ENCODE results near the gene DDX39A. TPM values are rescaled to one million over a fixed set of nuclear protein-coding genes. Genes with fewer than 3 reads are reported as not detected.
A peak's percentile ranks its signal among the peaks of the same experiment; 100 is the strongest.
"Not testable (repeated sequence)": the region's sequence is repeated elsewhere in the genome, so short reads cannot be mapped to it uniquely, and the experiment has no call there.

DDX39A gene
- total RNA-seq, 1 donor from 2014 or later: 73.0 TPM

DNA sequence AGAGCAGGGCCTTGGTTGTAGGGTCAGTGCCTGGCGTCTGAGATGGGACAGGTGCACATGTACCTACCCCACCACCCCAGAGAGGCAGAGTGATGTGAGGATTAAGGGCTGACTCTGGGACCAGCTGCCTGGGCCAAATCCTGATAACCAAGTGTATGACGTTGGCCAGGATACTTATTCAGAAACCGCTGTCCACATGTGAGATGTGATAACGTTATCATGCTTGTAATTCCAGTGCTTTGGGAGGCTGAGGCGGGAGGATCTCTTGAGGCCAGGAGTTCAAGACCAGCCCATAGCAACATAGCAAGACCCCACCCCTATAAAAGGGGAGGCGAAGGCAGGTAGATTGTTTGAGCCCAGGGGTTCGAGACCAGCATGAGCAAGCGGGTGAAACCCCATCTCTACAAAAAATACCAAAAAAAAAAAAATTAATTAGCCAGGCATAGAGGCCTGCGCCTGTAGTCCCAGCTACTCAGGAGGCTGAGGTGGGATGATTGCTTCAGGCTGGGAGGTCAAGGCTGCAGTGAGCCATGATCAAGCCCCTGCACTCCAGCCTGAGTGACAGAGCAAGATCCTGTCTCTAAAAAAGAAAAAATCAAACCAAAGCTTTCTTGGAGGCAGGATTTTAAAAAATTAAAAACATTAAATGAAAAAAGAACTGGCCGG is 27.9 kb downstream of the DDX39A start:
- no peak for DNase-seq (ENCODE audit: low read depth)

DNA sequence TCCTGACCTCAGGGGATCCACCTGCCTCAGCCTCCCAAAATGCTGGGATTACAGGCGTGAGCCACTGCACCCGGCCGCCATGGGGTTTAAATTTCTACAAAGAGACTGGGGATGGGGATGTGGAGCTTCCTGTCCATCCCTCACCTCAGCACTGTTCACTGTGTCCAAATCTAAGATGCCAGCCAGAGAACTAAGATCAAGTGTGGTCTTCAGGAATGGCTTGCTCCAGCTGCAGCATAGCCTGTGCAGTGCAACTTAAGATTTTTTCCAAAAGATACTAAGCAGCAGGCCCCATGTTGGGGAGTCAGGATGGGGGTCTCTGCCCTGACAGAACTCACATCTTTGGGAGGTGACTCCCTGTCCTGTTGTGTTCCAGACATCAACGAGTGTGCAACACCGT is 28.6 kb downstream of the DDX39A start:
- no peak for DNase-seq (ENCODE audit: low read depth)

DNA sequence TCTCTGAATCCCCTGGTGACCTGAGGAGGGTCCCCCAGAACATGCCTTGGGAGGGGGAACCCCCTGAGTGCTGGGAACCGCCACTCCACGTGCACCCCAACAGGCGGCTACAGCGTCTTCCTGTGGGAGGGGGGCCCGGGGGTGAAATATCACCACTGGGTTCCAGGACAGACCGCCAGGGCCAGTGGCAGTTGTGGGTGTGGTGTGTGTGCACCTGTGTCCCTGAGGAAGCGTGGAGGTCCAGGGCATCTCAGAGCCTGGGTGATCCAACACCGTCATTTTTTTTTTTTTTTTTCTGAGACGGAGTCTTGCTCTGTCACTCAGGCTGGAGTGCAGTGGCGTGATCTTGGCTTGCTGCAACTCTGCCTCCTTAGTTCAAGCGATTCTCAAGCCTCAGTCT is 33.6 kb downstream of the DDX39A start:
- no peak for DNase-seq (ENCODE audit: low read depth)

DNA sequence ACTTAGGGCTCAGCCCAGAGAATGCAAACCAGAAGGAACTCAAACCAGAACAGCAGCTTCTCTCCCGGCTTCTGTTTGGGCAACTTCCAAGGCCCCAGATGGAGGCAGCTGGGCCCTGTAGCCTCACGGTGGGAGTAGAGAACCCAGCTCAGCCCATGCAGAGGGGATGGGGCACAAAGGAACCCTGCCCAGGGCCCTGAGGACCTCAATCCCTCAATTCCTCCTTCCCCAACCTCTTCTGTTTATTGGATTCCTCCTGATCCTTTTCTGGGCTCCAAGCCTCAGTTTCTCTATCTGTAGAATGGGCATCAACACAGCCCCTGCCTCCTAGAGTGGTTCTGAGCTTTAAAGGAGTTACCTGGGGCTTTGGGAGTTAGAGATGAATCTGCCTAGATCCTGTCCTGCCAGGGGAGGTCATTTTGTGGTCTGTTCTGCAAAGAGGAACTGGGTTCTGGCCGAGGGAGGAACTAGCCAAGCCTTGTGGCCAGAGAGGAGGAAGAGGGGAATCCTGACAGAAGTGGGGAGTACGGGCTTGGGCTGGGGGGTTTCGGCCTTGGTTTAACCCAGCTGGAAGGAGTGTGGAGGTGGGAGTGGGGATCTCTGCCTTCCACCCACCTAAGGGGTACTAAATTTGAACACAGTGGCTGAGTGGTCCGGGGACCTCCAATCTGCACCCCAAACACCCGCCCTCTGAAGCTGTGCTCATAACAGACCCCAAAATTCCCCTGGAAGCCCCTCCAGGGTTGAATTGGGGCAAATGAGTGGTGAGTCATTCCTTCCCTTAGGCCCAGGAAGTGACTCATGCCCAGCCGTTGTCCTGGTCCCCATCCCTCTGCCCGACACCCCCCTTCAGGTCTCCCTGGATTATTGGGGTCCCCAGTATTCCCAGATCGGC is 35.2 kb downstream of the DDX39A start:
- DNase-seq (ENCODE audit: low read depth): peak; percentile 49

DNA sequence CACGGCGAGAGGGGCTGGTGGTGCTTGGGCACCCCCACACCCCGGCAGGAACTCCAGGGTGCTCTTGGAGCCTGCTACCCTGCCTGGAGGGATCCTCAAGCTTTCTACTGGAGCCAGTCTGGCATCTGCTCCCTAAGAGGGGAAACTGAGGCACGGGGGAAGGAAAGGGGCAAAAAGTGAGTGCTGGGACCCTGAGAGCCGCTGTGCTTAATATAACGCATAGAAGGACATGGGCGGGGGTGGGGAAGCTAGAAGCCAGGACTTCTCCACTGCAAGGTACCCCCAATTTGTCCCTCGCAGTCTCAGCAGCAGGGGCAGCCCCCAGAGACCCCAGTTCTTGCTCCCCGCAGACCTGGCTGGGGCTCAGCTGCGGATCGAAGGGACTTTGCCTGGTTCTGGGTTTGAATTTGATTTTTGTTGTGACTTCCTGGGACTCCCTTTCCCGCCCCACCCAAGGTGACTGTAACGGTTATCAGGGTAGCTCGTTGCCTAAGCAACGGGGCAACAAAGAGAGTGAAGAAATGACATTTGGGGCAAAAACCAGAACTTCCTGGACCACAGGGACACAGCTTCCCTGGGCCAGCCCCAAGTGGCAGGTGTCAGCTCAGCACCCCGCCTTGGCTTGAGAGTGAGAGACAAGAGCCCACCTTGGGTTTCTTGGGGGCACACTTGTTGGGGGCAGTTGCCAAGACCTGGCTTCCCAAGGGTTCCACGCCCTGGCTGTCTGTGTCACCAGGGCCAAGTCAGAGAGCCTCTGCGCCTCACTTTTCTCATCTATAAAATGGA is 37.3 kb downstream of the DDX39A start:
- DNase-seq (ENCODE audit: low read depth): peak; percentile 36

DNA sequence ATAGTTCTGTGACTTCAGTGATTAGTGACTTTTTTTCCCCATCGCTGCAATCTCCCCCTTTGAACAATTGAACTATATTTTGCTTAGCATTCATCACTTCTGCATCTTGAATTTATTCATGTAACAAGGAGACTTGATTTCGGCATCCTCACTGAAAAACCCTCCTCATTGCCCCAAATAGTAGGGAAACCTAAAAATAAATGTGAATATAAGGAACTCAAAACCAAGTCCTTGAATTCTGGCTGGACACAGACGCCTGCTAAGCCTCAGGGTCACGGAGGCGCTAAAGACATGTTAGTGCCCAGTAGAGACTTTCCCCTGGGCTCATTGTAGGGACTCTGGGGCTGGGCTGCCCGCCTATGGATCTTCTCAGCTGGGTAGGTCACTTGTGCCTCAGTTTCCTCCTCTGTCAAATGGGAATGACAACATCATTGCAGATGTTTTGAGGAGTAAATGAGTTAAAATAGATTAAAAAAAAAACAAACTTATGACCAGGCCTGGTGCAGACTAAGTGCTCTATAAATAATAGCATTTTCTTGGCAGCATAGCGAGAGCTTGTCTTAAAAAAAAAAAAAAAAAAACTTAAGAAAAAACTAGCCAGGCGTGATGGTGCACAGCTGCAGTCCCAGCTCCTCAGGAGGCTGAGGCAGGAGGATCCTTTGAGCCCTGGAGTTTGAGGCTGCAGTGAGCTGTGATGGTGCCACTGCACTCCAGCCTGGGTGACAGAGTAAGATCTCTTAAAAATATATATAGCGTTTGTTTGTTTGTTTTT is 39.7 kb downstream of the DDX39A start:
- no peak for DNase-seq (ENCODE audit: low read depth)

DNA sequence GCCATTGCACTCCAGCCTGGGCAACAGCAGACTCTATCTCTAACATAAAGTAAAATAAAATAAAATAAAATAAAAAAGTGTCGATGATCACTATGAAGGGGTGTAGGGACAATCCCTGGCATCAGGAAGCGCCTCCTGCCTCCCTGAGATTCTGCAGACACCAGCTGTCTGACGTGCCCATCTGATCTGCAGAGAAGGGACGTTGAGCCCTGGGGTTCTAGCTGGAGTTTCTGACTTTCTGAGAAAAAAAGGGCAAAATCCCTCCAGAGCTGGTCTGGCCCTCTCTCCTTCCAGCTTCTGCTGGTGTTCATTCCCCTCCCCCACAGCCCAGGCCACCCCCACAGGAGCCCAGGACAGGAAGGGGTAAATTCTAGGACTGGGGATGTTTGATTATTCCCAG is 40.3 kb downstream of the DDX39A start:
- no peak for DNase-seq (ENCODE audit: low read depth)

DNA sequence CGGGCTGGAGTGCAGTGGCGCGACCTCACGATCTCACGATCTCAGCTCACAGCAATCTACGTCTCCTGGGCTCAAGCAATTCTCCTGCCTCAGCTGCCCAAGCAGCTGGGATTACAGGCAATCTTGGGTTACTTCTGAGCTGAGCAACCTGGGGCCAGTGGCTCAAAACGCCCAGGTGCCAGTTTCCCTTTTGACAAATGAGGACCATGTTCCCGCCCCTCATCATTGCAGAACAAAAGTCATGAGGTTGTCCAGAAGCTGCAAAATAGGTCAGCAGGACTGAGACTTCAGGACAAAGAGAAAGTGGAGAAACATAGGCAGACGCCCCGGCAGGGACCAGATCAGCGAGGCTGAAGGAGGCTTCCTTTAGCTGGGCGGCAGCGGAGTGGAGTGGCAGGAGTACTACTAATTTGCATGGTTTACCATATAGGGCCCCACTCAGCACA is 41.2 kb downstream of the DDX39A start:
- no peak for DNase-seq (ENCODE audit: low read depth)

DNA sequence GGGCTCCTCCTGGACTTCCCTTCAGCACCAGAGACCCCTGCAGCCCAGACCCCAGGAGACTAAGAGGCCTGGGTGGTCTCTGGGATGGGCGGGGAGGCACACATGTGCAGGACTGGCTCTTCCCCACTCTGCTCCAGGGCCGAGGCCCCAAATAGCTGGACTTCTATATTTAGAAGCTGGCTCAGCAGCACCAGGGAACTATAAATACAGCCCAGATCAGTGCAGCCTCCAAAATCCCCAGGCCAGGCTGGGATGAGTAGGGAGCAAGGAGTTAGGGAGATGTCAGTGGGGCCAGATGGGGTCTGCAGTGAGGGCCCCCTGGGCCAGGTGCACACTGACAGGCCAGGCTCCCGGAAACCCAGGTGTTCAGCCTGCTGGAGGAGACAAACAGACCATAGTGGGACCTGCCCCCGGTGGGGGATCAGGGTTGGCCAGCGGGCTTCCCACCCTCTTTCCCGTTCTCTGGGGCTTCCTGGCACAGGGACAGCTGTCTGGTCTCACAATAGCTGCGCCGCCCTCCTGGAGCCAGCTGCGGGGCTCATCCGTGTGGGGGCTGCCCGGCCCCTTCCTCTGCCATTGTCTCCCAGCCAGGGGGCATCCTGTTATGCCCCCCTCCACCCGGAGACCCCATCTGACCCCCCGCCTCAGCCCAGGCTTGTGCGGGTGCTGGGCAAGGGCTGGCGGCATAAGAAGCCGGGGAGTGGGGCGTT is 43.4 kb downstream of the DDX39A start:
- peak; percentile 85 for DNase-seq (ENCODE audit: low read depth)

DNA sequence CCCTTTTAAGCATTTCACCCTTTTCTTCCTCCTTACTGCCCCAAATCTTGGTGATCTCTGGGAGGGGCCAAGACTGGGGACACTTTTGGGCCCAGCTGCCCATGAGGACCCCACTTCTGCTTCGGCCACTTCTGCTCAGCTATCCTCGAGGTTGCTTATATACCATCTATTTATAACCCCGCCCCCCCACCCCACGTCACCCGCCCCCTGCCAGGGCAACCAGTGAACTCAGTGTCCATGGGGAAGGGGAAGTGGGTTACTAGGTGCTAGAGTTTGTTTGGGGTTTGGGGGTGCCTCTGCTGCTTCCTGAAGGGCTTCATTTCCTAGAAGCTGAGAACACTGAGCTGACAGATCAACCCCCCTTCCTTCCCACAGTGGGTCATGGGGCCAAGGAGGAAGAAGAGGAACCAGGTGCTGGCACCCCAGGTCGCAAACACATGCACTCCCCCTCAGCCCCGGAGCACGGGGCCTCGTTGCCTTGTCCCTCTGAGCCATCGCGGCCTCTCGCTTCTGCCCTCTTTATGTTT is 44.0 kb downstream of the DDX39A start:
- DNase-seq (ENCODE audit: low read depth): no peak

DNA sequence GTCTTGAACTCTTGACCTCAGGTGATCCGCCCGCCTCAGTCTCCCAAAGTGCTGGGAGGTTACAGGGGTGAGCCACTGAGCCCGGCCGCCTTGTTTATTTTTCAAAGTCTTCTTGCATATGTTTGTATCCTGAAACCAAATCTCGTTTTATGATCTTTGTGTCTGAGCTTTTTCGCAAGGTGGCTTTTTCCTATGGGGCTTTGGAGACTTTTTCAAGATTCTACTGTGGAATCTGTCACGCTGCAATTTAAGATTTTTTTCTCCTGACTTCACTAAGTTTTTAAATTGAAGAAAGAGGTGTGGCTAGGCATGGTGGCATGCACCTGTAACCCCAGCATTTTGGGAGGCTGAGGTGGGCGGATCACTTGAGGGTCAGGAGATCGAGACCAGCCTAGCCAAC is 44.8 kb downstream of the DDX39A start:
- DNase-seq (ENCODE audit: low read depth): not testable (repeated sequence)

DNA sequence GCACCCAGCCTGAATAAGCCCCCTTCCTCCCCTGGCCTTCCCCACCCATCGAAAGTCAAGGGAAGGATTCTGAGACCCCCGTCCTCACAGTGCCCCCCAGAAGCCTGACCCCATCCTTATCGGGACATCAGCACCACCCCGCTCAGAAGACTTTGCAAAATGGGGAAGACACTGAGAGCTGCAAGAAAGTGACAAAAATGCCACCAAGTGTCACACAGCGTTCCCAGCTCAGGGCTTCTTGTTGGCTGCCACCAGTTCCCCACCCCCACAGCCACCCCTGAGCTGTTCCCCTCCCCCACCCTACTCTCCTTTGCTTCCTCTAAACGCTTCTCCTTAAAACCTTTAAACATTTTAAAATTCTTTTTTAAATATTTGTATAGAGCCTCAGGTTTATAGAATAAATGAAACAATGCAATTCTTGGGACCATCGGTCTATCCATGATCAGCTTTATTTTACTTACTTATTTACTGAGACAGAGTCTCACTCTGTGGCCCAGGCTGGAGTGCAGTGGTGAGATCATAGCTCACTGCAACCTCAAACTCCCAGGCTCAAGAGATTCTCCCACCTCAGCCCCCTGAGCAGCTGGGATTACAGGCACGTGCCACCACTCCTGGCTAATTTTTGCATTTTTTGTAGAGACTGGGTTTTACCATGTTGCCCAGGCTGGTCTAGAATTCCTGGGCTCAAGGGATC is 46.6 kb downstream of the DDX39A start:
- not testable (repeated sequence) for DNase-seq (ENCODE audit: low read depth)

DNA sequence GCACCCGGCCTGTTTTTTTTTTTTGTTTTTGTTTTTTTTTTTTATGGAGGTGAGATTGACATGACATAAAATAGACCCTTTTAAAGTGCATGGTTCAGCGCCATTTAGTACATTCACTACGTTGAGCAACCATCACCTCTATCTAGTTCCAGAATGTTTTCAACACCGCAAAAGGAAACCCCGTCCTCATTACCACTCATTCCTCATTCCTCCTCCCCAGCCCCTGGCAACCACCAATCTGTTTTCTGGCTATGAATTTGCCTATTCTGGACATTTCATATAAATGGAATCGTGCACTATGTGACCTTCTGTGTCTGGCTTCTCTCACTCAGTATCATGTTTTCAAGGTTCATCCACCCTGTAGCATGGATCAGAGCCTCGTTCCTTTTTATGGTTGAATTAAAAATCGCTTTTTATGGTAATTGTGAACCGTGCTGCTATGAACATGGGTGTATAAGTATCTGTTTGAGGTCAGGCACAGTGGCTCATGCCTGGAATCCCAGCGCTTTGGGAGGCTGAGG is 47.8 kb downstream of the DDX39A start:
- DNase-seq (ENCODE audit: low read depth): no peak

DNA sequence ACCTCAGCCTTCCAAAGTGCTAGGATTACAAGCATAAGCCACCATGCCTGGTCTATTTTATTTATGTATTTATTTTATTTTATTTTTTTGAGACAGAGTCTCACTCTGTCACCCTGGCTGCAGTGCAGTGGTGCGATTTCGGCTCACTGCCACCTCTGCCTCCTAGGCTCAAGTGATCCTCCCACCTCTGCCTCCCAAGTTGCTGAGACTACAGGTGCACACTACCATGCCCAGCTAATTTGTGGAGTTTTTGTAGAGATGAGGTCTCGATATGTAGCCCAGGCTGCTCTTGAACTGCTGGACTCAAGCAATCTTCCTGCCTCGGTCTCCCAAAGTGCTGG is 48.2 kb downstream of the DDX39A start:
- DNase-seq (ENCODE audit: low read depth): no peak

DNA sequence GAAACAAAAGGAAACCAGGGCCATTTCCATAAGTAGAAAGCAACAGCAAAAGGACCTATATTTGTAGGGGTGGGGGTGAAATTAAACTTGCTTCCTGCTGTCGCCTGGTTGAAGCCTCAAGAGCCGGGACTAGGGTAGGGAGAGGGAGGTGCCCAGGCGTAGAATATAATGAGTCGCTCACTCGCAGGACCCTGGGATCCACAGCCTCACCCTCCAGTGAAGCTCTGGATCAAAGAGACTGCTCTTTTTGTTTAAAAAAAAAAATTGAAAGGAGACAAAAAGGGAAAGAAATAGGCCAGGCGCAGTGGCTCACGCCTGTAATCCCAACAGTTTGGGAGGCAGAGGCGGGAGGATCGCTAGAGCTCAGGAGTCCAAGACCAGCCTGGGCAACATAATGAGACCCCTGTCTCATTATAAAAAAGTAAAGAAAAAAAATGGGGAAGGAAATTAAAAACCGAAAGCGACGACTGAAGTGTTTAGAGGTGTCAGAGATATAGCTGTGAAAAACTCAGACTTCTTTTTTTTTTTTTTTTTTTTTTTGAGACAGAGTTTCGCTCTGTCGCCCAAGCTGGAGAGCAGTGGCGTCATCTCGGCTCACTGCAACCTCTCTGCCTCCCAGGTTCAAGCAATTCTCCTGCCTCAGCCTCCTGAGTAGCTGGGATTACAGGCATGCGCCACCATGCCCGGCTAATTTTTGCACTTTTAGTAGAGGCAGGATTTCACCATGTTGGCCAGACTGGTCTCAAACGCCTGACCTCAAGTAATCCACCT is 48.8 kb downstream of the DDX39A start:
- DNase-seq (ENCODE audit: low read depth): no peak

DNA sequence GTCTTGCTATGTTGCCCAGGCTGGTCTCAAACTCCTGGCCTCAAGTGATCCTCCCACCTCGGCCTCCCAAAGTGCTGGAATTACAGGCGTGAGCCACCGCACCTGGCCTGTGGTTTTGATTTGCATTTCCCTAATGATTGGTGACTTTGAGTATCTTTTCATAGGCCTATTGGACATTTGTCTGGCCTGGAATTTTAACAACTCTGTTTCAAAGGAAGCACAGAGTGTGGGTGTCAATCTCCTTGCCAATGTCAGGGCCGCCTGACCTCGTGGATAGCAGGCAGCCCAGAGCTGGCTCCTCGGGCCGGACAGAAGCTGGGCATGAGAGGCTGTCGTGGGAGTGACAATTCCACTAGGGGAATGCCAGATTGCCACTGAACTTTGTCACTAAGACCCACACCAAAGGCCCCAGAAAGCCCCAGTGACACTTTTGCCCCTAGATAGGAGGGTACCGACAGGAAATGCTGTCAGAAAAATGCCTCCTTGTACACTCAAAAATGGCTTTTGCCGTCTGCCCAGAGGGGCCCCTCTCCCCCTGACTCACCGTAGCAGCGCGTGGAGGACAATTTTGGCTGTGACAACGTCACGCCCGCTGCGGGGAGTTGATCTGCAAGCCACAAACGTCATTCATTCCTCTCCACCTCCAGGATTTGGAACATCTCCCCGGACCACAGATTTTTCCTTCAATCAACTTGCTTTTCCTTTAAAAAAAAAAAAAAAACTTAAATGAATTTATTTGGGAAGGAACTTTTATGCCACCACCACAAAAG is 49.6 kb downstream of the DDX39A start:
- peak; percentile 53 for DNase-seq (ENCODE audit: low read depth)

DNA sequence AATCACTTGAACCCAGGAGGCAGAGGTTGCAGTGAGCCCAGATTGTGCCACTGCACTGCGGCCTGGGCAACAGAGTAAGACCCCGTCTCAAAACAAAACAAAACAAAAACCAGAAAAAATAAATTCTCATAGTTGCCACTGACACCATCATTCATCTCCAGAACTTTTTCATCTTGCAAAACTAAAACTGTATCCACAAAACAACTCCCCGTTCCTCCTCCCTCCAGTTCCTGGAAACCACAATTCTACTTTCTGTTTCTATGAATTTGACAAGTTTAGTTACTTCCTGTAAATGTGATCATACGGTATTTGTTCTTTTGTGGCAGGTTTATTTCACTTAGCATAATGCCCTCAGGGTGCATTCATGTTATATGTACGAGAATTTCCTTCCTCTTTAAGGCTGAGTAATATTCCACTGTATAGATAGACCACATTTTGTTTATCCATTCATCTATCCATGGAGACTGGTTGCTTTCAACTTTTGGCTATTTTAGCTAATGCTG is 51.1 kb downstream of the DDX39A start:
- DNase-seq (ENCODE audit: low read depth): no peak

DNA sequence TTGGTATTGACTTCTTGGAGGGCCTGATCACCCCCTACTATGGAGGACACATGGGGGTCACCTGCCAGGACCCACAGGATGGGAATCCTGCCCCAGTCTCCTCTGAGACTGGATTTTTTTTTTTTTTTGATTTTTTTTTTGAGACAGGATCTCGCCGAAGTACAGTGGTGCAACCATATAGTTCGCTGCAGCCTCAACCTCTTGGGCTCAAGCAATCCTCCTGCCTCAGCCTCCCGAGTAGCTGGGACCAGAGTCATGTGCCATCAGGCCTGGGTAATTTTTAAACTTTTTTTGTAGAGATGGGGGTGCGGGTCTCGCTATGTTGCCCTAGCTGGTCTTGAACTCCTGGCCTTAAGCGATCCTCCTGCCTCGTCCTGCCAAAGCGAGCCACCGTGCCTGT is 52.1 kb downstream of the DDX39A start:
- no peak for DNase-seq (ENCODE audit: low read depth)
